SK-N-MC (cell line): ENCODE measurements around the gene NDUFC1.

Experiments used
- FOXP2 ChIP-seq: optimal IDR thresholded peaks from 2 replicates; pipeline ENCODE3; 2011; ENCODE audit warnings: mild to moderate bottlenecking, moderate library complexity; ENCODE audit not compliant: insufficient read depth; ENCODE audit errors: extremely low read length, control extremely low read depth
- POLR2AphosphoS5 ChIP-seq: IDR thresholded peaks from 2 replicates; pipeline ENCODE4 v1.6.1; 2012; ENCODE audit warnings: mild to moderate bottlenecking, low read depth, low read length, borderline replicate concordance

DNA sequence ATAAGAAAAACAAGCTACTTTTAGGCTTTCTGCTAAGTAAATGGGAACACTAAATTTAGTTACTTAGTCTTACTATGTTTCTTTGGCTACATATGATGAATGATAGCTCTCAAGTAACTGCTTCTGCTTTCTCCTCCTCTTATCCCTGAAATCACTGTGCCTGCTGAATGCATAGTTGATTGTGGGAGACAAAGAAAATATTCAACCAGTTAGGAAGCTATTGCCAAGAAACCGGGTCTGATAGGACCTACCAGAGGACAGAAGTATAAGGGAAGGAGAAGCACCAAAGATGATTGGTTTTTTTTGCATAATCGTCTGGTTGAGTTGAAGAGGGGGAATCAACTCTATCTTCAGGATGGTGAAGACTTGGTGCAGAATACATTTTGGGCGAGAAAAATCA lies 28.0 kb upstream of the NDUFC1 start:
- TF ChIP-seq POLR2AphosphoS5 (no peak), FOXP2 (no peak)
